H1 (cell line): ENCODE measurements around the gene RBM20. TPM values are rescaled to one million over a fixed set of nuclear protein-coding genes. Genes with fewer than 3 reads are reported as not detected.

ENCODE experiments used
- CTCF ChIA-PET: fragments of 300-600 bp; sonication (Branson Sonifier 250); formaldehyde crosslinking; loops from one replicate; lab custom pipeline; 2021; ENCODE audit not compliant: partially characterized antibody; lab: Charles Lee
- POLR2A ChIA-PET: fragments of 300-600 bp; sonication (Branson Sonifier 250); formaldehyde crosslinking; loops from one replicate; lab custom pipeline; 2021; ENCODE audit warnings: inconsistent platforms; ENCODE audit not compliant: partially characterized antibody; lab: Charles Lee
- DNase-seq, 2 experiments: peaks; one replicate each; pipeline versions ENCODE4 v3.0.0 to v3.0.0-alpha.2; 2010 to 2022; ENCODE audit warnings: low spot score in 2 of 2, low read depth in 1 of 2, mixed read lengths in 1 of 2
- FAIRE-seq: peaks from 2 replicates; lab custom pipeline; 2011; peaks lifted over from hg19 to GRCh38; lab: Jason Lieb, UNC
- H2AFZ ChIP-seq: 2 replicates; pipeline ENCODE4 v1.8.1; 2012; ENCODE audit warnings: low read length, inconsistent platforms
- H2AK5ac ChIP-seq: 2 replicates; pipeline ENCODE4 v1.6.1; 2013; ENCODE audit warnings: low read depth, low read length
- H2BK120ac ChIP-seq: replicated peaks from 2 replicates; pipeline ENCODE3; 2013; ENCODE audit warnings: low read depth, low read length, inconsistent platforms
- H2BK12ac ChIP-seq: 2 replicates; pipeline ENCODE4 v1.6.1; 2013; ENCODE audit warnings: low read depth, low read length
- H2BK15ac ChIP-seq: 2 replicates; pipeline ENCODE4 v1.6.1; 2013; ENCODE audit warnings: low read length
- H2BK20ac ChIP-seq: 2 replicates; pipeline ENCODE4 v1.6.1; 2013; ENCODE audit warnings: low read length
- H2BK5ac ChIP-seq: 2 replicates; pipeline ENCODE4 v1.6.1; 2013; ENCODE audit warnings: low read depth, low read length
- H3K14ac ChIP-seq: 2 replicates; pipeline ENCODE4 v1.6.1; 2013; ENCODE audit warnings: inconsistent platforms; ENCODE audit not compliant: insufficient read length
- H3K18ac ChIP-seq: 2 replicates; pipeline ENCODE4 v1.6.1; 2013; ENCODE audit warnings: low read length; ENCODE audit errors: extremely low read depth
- H3K23ac ChIP-seq: 2 replicates; pipeline ENCODE4 v1.6.1; 2013; ENCODE audit warnings: inconsistent platforms; ENCODE audit not compliant: insufficient read length
- H3K23me2 ChIP-seq: 2 replicates; pipeline ENCODE4 v1.6.1; 2013; ENCODE audit warnings: low read depth, low read length
- H3K27ac ChIP-seq: 2 replicates; pipeline ENCODE4 v1.6.1; 2011; ENCODE audit warnings: low read depth, low read length, inconsistent platforms
- H3K27me3 ChIP-seq, 4 experiments: replicated peaks in 1 of 4; 1 replicate in 1 of 4; 2 replicates in 3 of 4; pipeline versions ENCODE4 v1.6.1 to v1.8.1; 2011 to 2013; ENCODE audit warnings: low read length in 3 of 4, mild to moderate bottlenecking in 3 of 4, inconsistent platforms in 2 of 4, mixed read lengths in 2 of 4, moderate library complexity in 1 of 4; ENCODE audit not compliant: control insufficient read depth in 3 of 4, insufficient read depth in 3 of 4; ENCODE audit errors: extremely low read depth in 1 of 4
- H3K36me3 ChIP-seq, 4 experiments: 2 replicates each; pipeline versions ENCODE4 v1.6.1 to v1.8.1; 2011 to 2013; ENCODE audit warnings: mild to moderate bottlenecking in 4 of 4, low read length in 3 of 4, moderate library complexity in 2 of 4, control low read depth in 1 of 4, inconsistent platforms in 1 of 4; ENCODE audit not compliant: insufficient read depth in 4 of 4, control insufficient read depth in 2 of 4
- H3K4ac ChIP-seq: replicated peaks from 2 replicates; pipeline ENCODE3; 2013; ENCODE audit warnings: low read length, low read depth, mixed read lengths, inconsistent platforms; ENCODE audit not compliant: insufficient read length
- H3K4me1 ChIP-seq, 4 experiments: replicated peaks in 1 of 4; 1 replicate in 1 of 4; 2 replicates in 3 of 4; pipeline versions ENCODE4 v1.6.1 to v1.8.1; 2011 to 2013; ENCODE audit warnings: low read length in 3 of 4, inconsistent platforms in 2 of 4, mixed read lengths in 1 of 4; ENCODE audit not compliant: insufficient read depth in 4 of 4, control insufficient read depth in 3 of 4
- H3K4me2 ChIP-seq, 2 experiments: 2 replicates each; pipeline versions ENCODE4 v1.6.1 to v1.8.1; 2011 to 2013; ENCODE audit warnings: low read depth in 2 of 2, low read length in 2 of 2, control low read depth in 1 of 2, inconsistent platforms in 1 of 2, mild to moderate bottlenecking in 1 of 2; ENCODE audit not compliant: insufficient read depth in 1 of 2
- H3K4me3 ChIP-seq, 4 experiments: fragments of 200-600, 300-600 bp in 1 of 4; sonication (generic), shearing (Covaris generic), sonication (Bioruptor Twin) in 1 of 4; 2 replicates each; pipeline versions ENCODE4 v1.5.1 to v1.8.1; 2011 to 2016; ENCODE audit warnings: low read length in 4 of 4, low read depth in 3 of 4, control low read depth in 2 of 4, inconsistent platforms in 2 of 4, mild to moderate bottlenecking in 2 of 4, mixed read lengths in 1 of 4, moderate library complexity in 1 of 4; ENCODE audit not compliant: insufficient read depth in 2 of 4; ENCODE audit errors: extremely low read depth in 1 of 4
- H3K56ac ChIP-seq: replicated peaks from 2 replicates; pipeline ENCODE3; 2013; ENCODE audit warnings: low read depth, mild to moderate bottlenecking, mixed read lengths, low read length, inconsistent platforms; ENCODE audit not compliant: insufficient read length
- H3K79me1 ChIP-seq: 2 replicates; pipeline ENCODE4 v1.6.1; 2013; ENCODE audit warnings: low read depth, low read length, control low read depth
- H3K79me2 ChIP-seq, 2 experiments: 2 replicates each; pipeline versions ENCODE4 v1.6.1 to v1.8.1; 2012 to 2013; ENCODE audit warnings: low read length in 2 of 2, mild to moderate bottlenecking in 2 of 2, inconsistent platforms in 1 of 2; ENCODE audit not compliant: insufficient read depth in 2 of 2, control insufficient read depth in 1 of 2
- H3K9ac ChIP-seq, 4 experiments: replicated peaks in 1 of 4; 1 replicate in 1 of 4; 2 replicates in 3 of 4; pipeline versions ENCODE4 v1.6.1 to v1.8.1; 2011 to 2013; ENCODE audit warnings: low read depth in 3 of 4, low read length in 3 of 4, control low read depth in 2 of 4, mild to moderate bottlenecking in 2 of 4, moderate library complexity in 2 of 4, inconsistent platforms in 1 of 4; ENCODE audit errors: extremely low read depth in 1 of 4
- H3K9me3 ChIP-seq, 2 experiments: 2 replicates each; pipeline versions ENCODE4 v1.6.1 to v1.8.1; 2012 to 2013; ENCODE audit warnings: mild to moderate bottlenecking in 2 of 2, moderate library complexity in 2 of 2, control low read depth in 1 of 2, inconsistent platforms in 1 of 2, low read depth in 1 of 2, low read length in 1 of 2, mixed read lengths in 1 of 2; ENCODE audit not compliant: insufficient read depth in 2 of 2
- H4K20me1 ChIP-seq, 2 experiments: replicated peaks in 1 of 2; 2 replicates each; pipeline versions ENCODE3 to v1.8.1; 2011 to 2013; ENCODE audit warnings: inconsistent platforms in 2 of 2, low read length in 2 of 2, mild to moderate bottlenecking in 1 of 2; ENCODE audit not compliant: insufficient read depth in 2 of 2, control insufficient read depth in 1 of 2
- H4K5ac ChIP-seq: 2 replicates; pipeline ENCODE4 v1.6.1; 2013; ENCODE audit warnings: low read length, low read depth, mixed read lengths, inconsistent platforms; ENCODE audit not compliant: insufficient read length
- H4K8ac ChIP-seq: 2 replicates; pipeline ENCODE4 v1.8.0; 2013; ENCODE audit warnings: mild to moderate bottlenecking, moderate library complexity, low read length, inconsistent platforms; ENCODE audit not compliant: insufficient read depth; ENCODE audit errors: extremely low read depth
- H4K91ac ChIP-seq: replicated peaks from 2 replicates; pipeline ENCODE3; 2013; ENCODE audit warnings: low read length, mixed read lengths, inconsistent platforms; ENCODE audit not compliant: insufficient read length
- EZH2 ChIP-seq: fragments of 200-600 bp; sonication (generic); IDR thresholded peaks from 2 replicates; pipeline ENCODE4 v1.7.1; 2012; ENCODE audit warnings: low read depth, mild to moderate bottlenecking, moderate library complexity, low read length, inconsistent platforms; ENCODE audit not compliant: severe bottlenecking
- NRF1 ChIP-seq: IDR thresholded peaks from 2 replicates; pipeline ENCODE4 v1.6.1; 2011; ENCODE audit warnings: mild to moderate bottlenecking, low read depth, low read length, improper control_type of control experiment
- RBBP5 ChIP-seq: IDR thresholded peaks from 2 replicates; pipeline ENCODE4 v1.7.1; 2012; ENCODE audit warnings: low read depth, mild to moderate bottlenecking, inconsistent platforms, low read length, moderate library complexity, borderline replicate concordance
- RFX5 ChIP-seq: IDR thresholded peaks from 2 replicates; pipeline ENCODE4 v1.6.1; 2011; ENCODE audit warnings: low read depth, low read length, improper control_type of control experiment, borderline replicate concordance
- WGBS, 2 experiments: shearing (Covaris generic) in 1 of 2; methylation state at CpG; one replicate each; pipeline versions ENCODE4 v1.1.6 to v1.1.7; 2013 to 2015; ENCODE audit warnings: low lambda C conversion rate in 2 of 2, mixed read lengths in 2 of 2, inconsistent platforms in 1 of 2, low coverage in 1 of 2, missing lambda C conversion rate in 1 of 2; ENCODE audit not compliant: insufficient replicate concordance in 2 of 2, insufficient coverage in 1 of 2, insufficient read length in 1 of 2; ENCODE audit errors: extremely low coverage in 1 of 2, missing lambda C conversion rate in 1 of 2; 5-methylcytosine and 5-hydroxymethylcytosine counted together
- polyA plus RNA-seq, 7 experiments: library from polyadenylated mRNA; depleted of rRNA in 3 of 7; stranded (reverse) in 5 of 7; unstranded in 2 of 7; fragments of >200 nt in 5 of 7; fragments of 200-250 nt in 2 of 7; gene quantifications; 1 replicate in 5 of 7; 2 replicates in 1 of 7; 4 replicates in 1 of 7; pipeline versions ENCODE4 v1.2.1 to v1.2.3, GENCODE V29; 2011 to 2013; ENCODE audit warnings: missing spikeins in 2 of 7, mixed read lengths in 2 of 7
- total RNA-seq: library from RNA; stranded (reverse); fragmentation: NEBNext Ultra II Directional; extraction: Animal tissue kit (Norgen Biotek cat#: 25700); gene quantifications from 2 replicates; pipeline ENCODE4 v1.2.1, GENCODE V29; 2021

The RBM20 gene
- total and polyA plus RNA-seq, 2 of the 8 experiments (the other 6 are each of a cell fraction or from before 2014, with no cell fraction given), result 0.05 to 0.63 TPM

GRCh38 chr10:110637558-110638053 is 6.5 kb upstream of the RBM20 start:
- FAIRE-seq, result no peak
- no peak overlapping the region for H2BK120ac ChIP-seq
- no peak overlapping the region for H2BK20ac ChIP-seq
- H3K4ac ChIP-seq, result no peak overlapping the region
- H3K4me2 ChIP-seq, result peak overlapping the region in 1 of 2 experiments; percentile 40; a peak in 1 of 4 replicates
- no peak overlapping the region for H4K91ac ChIP-seq
- H2BK5ac ChIP-seq, result no peak overlapping the region
- H4K8ac ChIP-seq, result no peak overlapping the region
- no peak for TF ChIP-seq NRF1
- TF ChIP-seq RBBP5, result peak; percentile 27; the same call in 1 of the 2 replicates
- no peak for TF ChIP-seq EZH2
- TF ChIP-seq RFX5, result peak; percentile 72; the same call in 1 of the 2 replicates
- TF ChIP-seq, all 59 proteins: peak for 2
- H2AK5ac ChIP-seq, result no peak overlapping the region
- no peak overlapping the region for H3K23ac ChIP-seq
- no peak overlapping the region for H3K4me3 ChIP-seq
- peaks cover 10 to 21% (median 13%) of the 10 kb centered on the region in 4 experiments for H3K4me1 ChIP-seq
- H2AFZ ChIP-seq, result peak overlapping the region; percentile 21; the same call in 1 of the 2 replicates
- H3K27ac ChIP-seq, result no peak overlapping the region
- no peak overlapping the region for H3K14ac ChIP-seq
- no peaks in the 10 kb centered on the region for H3K23me2 ChIP-seq
- no peaks in the 10 kb centered on the region for H4K20me1 ChIP-seq
- no peak overlapping the region; the same call in 1 of the 2 replicates for H2BK12ac ChIP-seq
- H3K9me3 ChIP-seq, result no peaks in the 10 kb centered on the region
- H3K56ac ChIP-seq, result no peak overlapping the region
- DNase-seq, result no peak
- H2BK15ac ChIP-seq, result no peak overlapping the region
- H3K36me3 ChIP-seq, result no peaks in the 10 kb centered on the region
- peaks cover 6 to 9% (median 8%) of the 10 kb centered on the region in 4 experiments for H3K27me3 ChIP-seq
- no peaks in the 10 kb centered on the region for H3K79me2 ChIP-seq
- 66% methylated on average over 10 of the region's 10 CpGs; no CpG with 5 or more reads in 1 of the 2 experiments for WGBS, 2 experiments
- CTCF ChIA-PET, result interaction anchor here (0.7 to 6.3 kb wide), 12 partner anchors 12 to 388 kb away, joined by 3 to 51 read pairs (median 3); no protein-coding TSS in a partner anchor
- H3K79me1 ChIP-seq, result no peaks in the 10 kb centered on the region
- H4K5ac ChIP-seq, result no peak overlapping the region
- H3K9ac ChIP-seq, result no peak overlapping the region
- no peak overlapping the region; the same call in 1 of the 2 replicates for H3K18ac ChIP-seq
- POLR2A ChIA-PET, result interaction anchor here (0.6 kb wide), 1 partner anchor 23 kb away, joined by 3 read pairs; no protein-coding TSS in a partner anchor
